Trophoblast cell (in vitro differentiated cells and primary cell): ENCODE measurements around the gene MCF2L.

Source experiments
- DNase-seq, 2 donors: peaks; one replicate each; pipeline ENCODE4 v3.0.0-alpha.2; 2016
- H2AFZ ChIP-seq: 2 replicates; pipeline ENCODE4 v1.6.1; 2013; ENCODE audit warnings: low read length, moderate library complexity, mild to moderate bottlenecking; ENCODE audit not compliant: insufficient read depth, poor library complexity
- H2AK5ac ChIP-seq: 2 replicates; pipeline ENCODE4 v1.6.1; 2013; ENCODE audit warnings: mild to moderate bottlenecking, low read length
- H2BK120ac ChIP-seq: 2 replicates; pipeline ENCODE4 v1.6.1; 2013; ENCODE audit warnings: low read length, mild to moderate bottlenecking, moderate library complexity; ENCODE audit not compliant: insufficient read depth, poor library complexity
- H2BK12ac ChIP-seq: 2 replicates; pipeline ENCODE4 v1.6.1; 2013; ENCODE audit warnings: mild to moderate bottlenecking, low read length, moderate library complexity
- H2BK5ac ChIP-seq: 2 replicates; pipeline ENCODE4 v1.6.1; 2013; ENCODE audit warnings: low read length, low read depth, moderate library complexity, mild to moderate bottlenecking; ENCODE audit not compliant: poor library complexity
- H3K14ac ChIP-seq: 2 replicates; pipeline ENCODE4 v1.6.1; 2013; ENCODE audit warnings: mild to moderate bottlenecking, low read length
- H3K18ac ChIP-seq: 2 replicates; pipeline ENCODE4 v1.6.1; 2013; ENCODE audit warnings: mild to moderate bottlenecking, low read length
- H3K23ac ChIP-seq: 2 replicates; pipeline ENCODE4 v1.6.1; 2013; ENCODE audit warnings: low read length
- H3K27ac ChIP-seq: 2 replicates; pipeline ENCODE4 v1.5.1; 2013; ENCODE audit warnings: low read depth, mild to moderate bottlenecking, inconsistent platforms, low read length, moderate library complexity
- H3K27me3 ChIP-seq: 2 replicates; pipeline ENCODE4 v1.6.1; 2013; ENCODE audit warnings: inconsistent platforms, mild to moderate bottlenecking, low read length, moderate library complexity; ENCODE audit not compliant: insufficient read depth
- H3K36me3 ChIP-seq, 2 experiments: 1 replicate in 1 of 2; 2 replicates in 1 of 2; pipeline ENCODE4 v1.6.1; 2013; ENCODE audit warnings: low read length in 2 of 2, mild to moderate bottlenecking in 2 of 2, moderate library complexity in 1 of 2; ENCODE audit not compliant: insufficient read depth in 2 of 2, control insufficient read depth in 1 of 2
- H3K4ac ChIP-seq: 2 replicates; pipeline ENCODE4 v1.6.1; 2013; ENCODE audit warnings: low read depth, mild to moderate bottlenecking, low read length, moderate library complexity
- H3K4me1 ChIP-seq, 2 experiments: 1 replicate in 1 of 2; 2 replicates in 1 of 2; pipeline ENCODE4 v1.6.1; 2013; ENCODE audit warnings: low read length in 2 of 2, mild to moderate bottlenecking in 2 of 2, moderate library complexity in 1 of 2; ENCODE audit not compliant: insufficient read depth in 2 of 2, control insufficient read depth in 1 of 2
- H3K4me2 ChIP-seq: 2 replicates; pipeline ENCODE4 v1.6.1; 2013; ENCODE audit warnings: inconsistent platforms, mild to moderate bottlenecking, low read length, moderate library complexity
- H3K4me3 ChIP-seq: 2 replicates; pipeline ENCODE4 v1.5.1; 2013; ENCODE audit warnings: mild to moderate bottlenecking, low read depth, low read length, inconsistent platforms
- H3K79me1 ChIP-seq: one replicate; pipeline ENCODE4 v1.6.1; 2013; ENCODE audit warnings: low read length
- H3K79me2 ChIP-seq: 2 replicates; pipeline ENCODE4 v1.6.1; 2013; ENCODE audit warnings: low read length, mild to moderate bottlenecking; ENCODE audit not compliant: control insufficient read depth, insufficient read depth, poor library complexity
- H3K9ac ChIP-seq: 2 replicates; pipeline ENCODE4 v1.6.1; 2013; ENCODE audit warnings: mild to moderate bottlenecking, low read length
- H3K9me3 ChIP-seq: 2 replicates; pipeline ENCODE4 v1.6.1; 2013; ENCODE audit warnings: low read depth, mild to moderate bottlenecking, control low read depth, inconsistent platforms, low read length; ENCODE audit not compliant: insufficient read depth
- H4K12ac ChIP-seq: 2 replicates; pipeline ENCODE4 v1.6.1; 2013; ENCODE audit warnings: low read depth, mild to moderate bottlenecking, low read length, moderate library complexity
- H4K8ac ChIP-seq: 2 replicates; pipeline ENCODE4 v1.6.1; 2013; ENCODE audit warnings: low read depth, mild to moderate bottlenecking, low read length, moderate library complexity
- H4K91ac ChIP-seq: one replicate; pipeline ENCODE4 v1.6.1; 2013; ENCODE audit warnings: low read depth, mild to moderate bottlenecking, low read length, moderate library complexity
- WGBS: extraction: QIAGEN DNeasy Blood & Tissue Kit; methylation state at CpG from one replicate; pipeline ENCODE4 v1.1.7; 2013; ENCODE audit warnings: missing lambda C conversion rate; ENCODE audit not compliant: insufficient read length, insufficient coverage; ENCODE audit errors: extremely low coverage; 5-methylcytosine and 5-hydroxymethylcytosine counted together

Gene MCF2L

DNA sequence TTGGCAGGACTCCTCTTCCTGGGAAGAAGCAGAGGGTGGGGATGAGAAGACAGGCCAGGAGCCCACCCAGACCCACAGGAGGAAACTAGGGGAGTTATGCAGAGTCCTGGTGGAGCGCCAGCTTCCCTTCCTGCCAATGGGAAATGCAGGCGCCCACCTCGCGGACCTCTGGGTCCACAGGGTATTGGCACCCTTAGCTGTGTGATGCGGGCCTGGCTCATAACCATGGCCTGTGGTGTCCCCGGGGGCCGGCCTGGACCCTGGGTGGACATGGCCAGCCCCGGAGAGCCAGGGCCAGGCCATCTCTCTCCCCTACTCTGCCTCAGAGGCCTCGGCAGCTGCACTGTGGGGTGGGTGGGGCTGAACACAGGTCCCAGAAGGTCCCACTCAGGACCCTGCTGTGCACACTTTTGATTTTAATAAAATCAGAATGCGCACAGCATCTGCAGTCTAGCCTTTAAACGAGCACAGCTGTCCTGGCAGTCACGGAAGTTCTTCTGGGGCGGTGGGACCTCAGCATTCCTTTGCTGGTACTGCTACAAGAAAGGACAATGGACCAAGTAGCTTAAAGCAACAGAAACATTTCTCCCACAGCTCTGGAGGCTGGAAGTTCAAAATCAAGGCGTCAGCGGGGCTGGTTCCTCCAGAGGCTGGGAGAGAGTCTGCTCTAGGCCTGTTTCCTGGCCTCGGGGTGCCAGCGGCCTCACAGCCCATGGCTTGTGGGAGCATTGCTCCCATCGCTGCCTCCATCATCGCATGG, 155.4 kb downstream of the MCF2L start:
- no peak overlapping the region for H2BK5ac ChIP-seq
- no peaks in the 10 kb centered on the region for H3K79me2 ChIP-seq
- no peak overlapping the region for H3K27ac ChIP-seq
- peaks cover 3% of the 10 kb centered on the region for H3K9me3 ChIP-seq
- H3K23ac ChIP-seq = no peak overlapping the region
- H4K8ac ChIP-seq = no peak overlapping the region
- no peak overlapping the region for H2BK12ac ChIP-seq
- H3K4me3 ChIP-seq = no peak overlapping the region
- H3K4me2 ChIP-seq = no peak overlapping the region
- DNase-seq = no peak
- no peak overlapping the region for H3K14ac ChIP-seq
- H2AFZ ChIP-seq = no peak overlapping the region
- WGBS = no CpG with 5 or more reads among the region's 19 CpGs
- no peak overlapping the region for H3K9ac ChIP-seq
- H3K4ac ChIP-seq = no peak overlapping the region
- no peak overlapping the region for H2AK5ac ChIP-seq
- no peaks in the 10 kb centered on the region for H3K27me3 ChIP-seq
- H3K79me1 ChIP-seq = no peaks in the 10 kb centered on the region
- no peaks in the 10 kb centered on the region for H3K36me3 ChIP-seq
- H2BK120ac ChIP-seq = no peak overlapping the region
- H4K91ac ChIP-seq = no peak overlapping the region
- no peak overlapping the region for H3K18ac ChIP-seq
- no peak overlapping the region for H4K12ac ChIP-seq
- peaks cover 0 to 4% of the 10 kb centered on the region in 2 experiments for H3K4me1 ChIP-seq

GRCh38 chr13:113125506-113126264, 156.7 kb downstream of the MCF2L start:
- no CpG with 5 or more reads among the region's 19 CpGs for WGBS
- no peak overlapping the region for H4K8ac ChIP-seq
- H2AK5ac ChIP-seq = no peak overlapping the region
- H2BK12ac ChIP-seq = no peak overlapping the region
- no peak overlapping the region for H3K4me3 ChIP-seq
- no peak overlapping the region for H4K12ac ChIP-seq
- H3K9ac ChIP-seq = no peak overlapping the region
- H3K79me2 ChIP-seq = no peaks in the 10 kb centered on the region
- H3K4ac ChIP-seq = no peak overlapping the region
- no peak overlapping the region for H2BK120ac ChIP-seq
- peaks cover 2% of the 10 kb centered on the region for H3K9me3 ChIP-seq
- no peaks in the 10 kb centered on the region for H3K79me1 ChIP-seq
- no peak overlapping the region for H3K18ac ChIP-seq
- no peak overlapping the region for H2BK5ac ChIP-seq
- no peak overlapping the region for H2AFZ ChIP-seq
- H3K4me2 ChIP-seq = no peak overlapping the region
- H3K27ac ChIP-seq = no peak overlapping the region
- peaks cover 0 to 4% of the 10 kb centered on the region in 2 experiments for H3K4me1 ChIP-seq
- DNase-seq = no peak
- H3K14ac ChIP-seq = no peak overlapping the region
- H4K91ac ChIP-seq = no peak overlapping the region
- H3K23ac ChIP-seq = no peak overlapping the region
- H3K27me3 ChIP-seq = no peaks in the 10 kb centered on the region
- H3K36me3 ChIP-seq = no peaks in the 10 kb centered on the region

- H3K23ac ChIP-seq = no peak overlapping the region
- H3K79me2 ChIP-seq = no peaks in the 10 kb centered on the region
- peaks cover 0 to 4% of the 10 kb centered on the region in 2 experiments for H3K4me1 ChIP-seq
- no peak overlapping the region for H2BK120ac ChIP-seq
- no peak overlapping the region for H3K9ac ChIP-seq
- no peak overlapping the region for H4K91ac ChIP-seq
- no peak overlapping the region for H3K4me3 ChIP-seq
- H4K8ac ChIP-seq = no peak overlapping the region
- no peak overlapping the region for H3K14ac ChIP-seq
- H3K4ac ChIP-seq = no peak overlapping the region
- no peak overlapping the region for H4K12ac ChIP-seq
- H2BK5ac ChIP-seq = no peak overlapping the region
- H3K18ac ChIP-seq = no peak overlapping the region
- no CpG with 5 or more reads among the region's 18 CpGs for WGBS
- no peak overlapping the region for H3K4me2 ChIP-seq
- H3K36me3 ChIP-seq = no peaks in the 10 kb centered on the region
- H2AK5ac ChIP-seq = no peak overlapping the region
- no peak overlapping the region for H2BK12ac ChIP-seq
- DNase-seq = no peak
- no peaks in the 10 kb centered on the region for H3K79me1 ChIP-seq
- H3K9me3 ChIP-seq = peaks cover 2% of the 10 kb centered on the region
- H2AFZ ChIP-seq = no peak overlapping the region
- H3K27ac ChIP-seq = no peak overlapping the region
- no peaks in the 10 kb centered on the region for H3K27me3 ChIP-seq
Measured at GRCh38 chr13:113126265-113127150, 157.5 kb downstream of the MCF2L start.

- Histone ChIP-seq H3K79me2 (no peaks in the 10 kb centered on the region), H3K18ac (no peak overlapping the region), H2AFZ (no peak overlapping the region), H3K4me2 (no peak overlapping the region), H3K27me3 (no peaks in the 10 kb centered on the region), H2BK12ac (no peak overlapping the region), H3K27ac (no peak overlapping the region), H3K9ac (no peak overlapping the region), H4K91ac (no peak overlapping the region), H3K4me3 (no peak overlapping the region), H3K36me3 (no peaks in the 10 kb centered on the region), H3K79me1 (no peaks in the 10 kb centered on the region), H2AK5ac (no peak overlapping the region), H4K8ac (no peak overlapping the region), H3K9me3 (no peaks in the 10 kb centered on the region), H3K23ac (no peak overlapping the region), H3K14ac (no peak overlapping the region), H3K4me1 (peaks cover 0 to 4% of the 10 kb centered on the region in 2 experiments), H2BK120ac (no peak overlapping the region), H4K12ac (no peak overlapping the region), H2BK5ac (no peak overlapping the region), H3K4ac (no peak overlapping the region)
- no peak for DNase-seq
- whole genome bisulfite sequencing = no CpG with 5 or more reads among the region's 27 CpGs
Measured at GRCh38 chr13:113129480-113129879, 160.5 kb downstream of the MCF2L start.
